BE2C (cell line): ENCODE measurements around the gene OR7G1. TPM values are rescaled to one million over a fixed set of nuclear protein-coding genes. Genes with fewer than 3 reads are reported as not detected.

ENCODE experiments used
- DNase-seq: peaks from one replicate; pipeline ENCODE4 v3.0.0-alpha.2; 2020
- H3K27me3 ChIP-seq: fragments of 250-450 bp; sonication (Bioruptor Pico); 2 replicates; pipeline ENCODE4 v1.5.1; 2020; ENCODE audit warnings: mild to moderate bottlenecking
- H3K36me3 ChIP-seq: fragments of 250-450 bp; sonication (Bioruptor Pico); 2 replicates; pipeline ENCODE4 v1.5.1; 2020; ENCODE audit warnings: mild to moderate bottlenecking
- H3K4me1 ChIP-seq: fragments of 250-450 bp; sonication (Bioruptor Pico); 2 replicates; pipeline ENCODE4 v1.5.1; 2020
- H3K4me3 ChIP-seq: 2 replicates; pipeline ENCODE4 v1.5.1; 2011; ENCODE audit warnings: low read depth, low read length
- H3K9me3 ChIP-seq: fragments of 250-450 bp; sonication (Bioruptor Pico); 2 replicates; pipeline ENCODE4 v1.5.1; 2020
- CTCF ChIP-seq: IDR thresholded peaks from 2 replicates; pipeline ENCODE4 v1.5.1; 2012; ENCODE audit warnings: mild to moderate bottlenecking, low read depth, low read length
- polyA plus RNA-seq: library from polyadenylated mRNA; unstranded; fragments of >200 nt; gene quantifications from one replicate; pipeline ENCODE4 v1.2.1, GENCODE V29; 2012; ENCODE audit warnings: low read depth, missing spikeins; ENCODE audit not compliant: insufficient read length, insufficient read depth

The OR7G1 gene
- not detected for polyA plus RNA-seq

DNA sequence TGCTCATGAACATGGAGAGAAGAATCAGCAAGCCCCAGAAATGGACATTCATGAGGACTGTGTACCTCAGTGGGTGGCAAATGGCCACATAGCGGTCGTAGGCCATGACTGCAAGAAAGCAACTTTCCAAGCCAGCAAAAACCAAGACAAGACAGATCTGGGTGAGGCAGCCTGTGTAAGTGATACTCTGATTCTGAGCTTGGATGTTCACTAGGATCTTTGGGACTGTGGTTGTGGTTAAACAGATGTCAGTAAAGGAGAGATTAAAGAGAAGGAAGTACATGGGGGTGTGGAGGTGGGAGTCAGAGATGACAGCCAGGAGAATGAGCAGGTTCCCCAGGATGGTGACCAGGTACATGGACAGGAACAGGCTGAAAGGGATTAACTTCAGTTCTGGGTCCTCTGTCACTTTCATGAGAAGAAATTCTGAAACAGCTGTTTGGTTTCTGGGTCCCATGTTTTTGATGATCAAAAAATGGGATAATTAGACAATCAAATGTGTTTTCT, at the start of gene OR7G1:
OR7G1 (minus strand) TSS at position 457 of the 507 bp plus-strand sequence; CDS start at position 457, 0 bp downstream.
- Histone ChIP-seq H3K36me3 (no peaks in the 10 kb centered on the region), H3K9me3 (no peaks in the 10 kb centered on the region), H3K27me3 (peaks cover 4% of the 10 kb centered on the region), H3K4me1 (no peaks in the 10 kb centered on the region), H3K4me3 (no peak within 1 kb of the TSS)
- DNase-seq, result no peak
- no peak for TF ChIP-seq CTCF

GRCh38 chr19:9165261-9165660, 49.7 kb upstream of the OR7G1 start:
- H3K36me3 ChIP-seq, result peaks cover 44% of the 10 kb centered on the region

DNA sequence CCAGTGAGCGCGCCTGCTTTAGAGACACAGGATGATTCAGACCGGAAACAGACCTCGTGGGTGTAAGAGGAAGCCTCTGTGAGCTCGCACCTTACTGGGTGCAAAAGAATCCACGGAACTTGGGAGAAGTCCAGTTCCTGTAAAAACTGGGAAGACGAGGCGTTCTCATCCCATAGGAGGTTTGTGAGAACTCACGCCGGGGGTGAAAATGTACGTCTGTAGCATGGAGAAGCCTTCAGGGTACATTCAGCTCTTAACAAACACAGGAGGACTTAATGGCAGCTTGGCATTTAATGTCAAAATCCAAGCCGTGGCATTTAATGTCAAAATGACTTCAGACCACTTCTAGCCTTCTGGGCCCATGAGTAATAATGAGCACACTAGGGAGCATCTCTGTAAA, 45.9 kb upstream of the OR7G1 start:
- H3K27me3 ChIP-seq, result no peaks in the 10 kb centered on the region
- no peaks in the 10 kb centered on the region for H3K9me3 ChIP-seq
- peaks cover 78% of the 10 kb centered on the region for H3K36me3 ChIP-seq
- no peak for DNase-seq
- no peaks in the 10 kb centered on the region for H3K4me1 ChIP-seq
- no peak overlapping the region for H3K4me3 ChIP-seq
- no peak for TF ChIP-seq CTCF

More at GRCh38 chr19:9165261-9165660, 49.7 kb upstream of the OR7G1 start:
- H3K4me3 ChIP-seq, result no peak overlapping the region
- H3K4me1 ChIP-seq, result no peaks in the 10 kb centered on the region
- TF ChIP-seq CTCF, result no peak
- no peaks in the 10 kb centered on the region for H3K9me3 ChIP-seq
- no peak for DNase-seq
- no peaks in the 10 kb centered on the region for H3K27me3 ChIP-seq

DNA sequence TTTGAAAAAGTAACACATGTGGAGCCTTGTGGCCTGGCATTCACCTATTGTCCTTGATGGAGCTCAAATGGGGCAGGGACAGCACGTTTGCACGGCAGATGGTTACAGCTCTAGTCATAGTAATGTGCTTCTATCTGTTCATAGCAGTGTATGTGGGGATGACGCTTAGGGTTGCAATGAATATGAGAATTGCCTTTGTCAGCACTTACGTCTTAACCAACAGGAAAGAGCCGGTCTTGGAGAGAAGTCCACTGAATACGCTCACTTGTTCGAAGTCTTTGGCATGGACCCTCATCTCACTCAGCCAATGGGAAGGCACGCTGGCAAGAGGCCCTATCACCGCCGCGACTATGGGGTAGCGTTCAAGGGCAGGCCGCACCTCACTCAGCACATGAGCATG, 44.3 kb upstream of the OR7G1 start:
- TF ChIP-seq CTCF, result no peak
- Histone ChIP-seq H3K4me3 (no peak overlapping the region), H3K27me3 (no peaks in the 10 kb centered on the region), H3K4me1 (no peaks in the 10 kb centered on the region), H3K9me3 (no peaks in the 10 kb centered on the region), H3K36me3 (peaks cover 89% of the 10 kb centered on the region)
- DNase-seq, result no peak

GRCh38 chr19:9156304-9156703, 40.7 kb upstream of the OR7G1 start:
- DNase-seq, result no peak
- peaks cover 65% of the 10 kb centered on the region for H3K36me3 ChIP-seq
- H3K4me3 ChIP-seq, result no peak overlapping the region
- TF ChIP-seq CTCF, result no peak
- H3K9me3 ChIP-seq, result 0 out of 2 replicates have a peak, but pooled peaks cover 1% of the 10 kb centered on the region
- no peaks in the 10 kb centered on the region for H3K27me3 ChIP-seq
- no peaks in the 10 kb centered on the region for H3K4me1 ChIP-seq

DNA sequence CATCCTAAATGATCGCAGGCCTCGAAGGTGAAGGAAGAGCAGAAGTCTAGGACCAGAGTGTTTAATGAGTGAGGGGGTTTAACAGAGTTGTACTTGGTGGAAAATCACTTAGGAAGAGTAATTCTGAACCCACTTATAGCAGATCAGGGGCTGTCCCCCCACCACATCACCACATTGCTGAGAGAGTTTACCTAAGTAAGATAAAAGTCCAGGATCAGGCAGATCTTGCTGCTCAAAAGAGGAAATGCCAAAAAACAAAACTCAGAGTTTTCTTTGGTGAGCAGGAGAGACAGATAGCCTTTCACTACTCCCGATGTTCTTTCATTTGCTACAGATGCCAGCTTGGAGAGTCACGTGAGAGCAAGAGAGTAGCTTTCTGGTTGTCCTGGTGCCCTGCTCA, 40.0 kb upstream of the OR7G1 start:
- no peak for TF ChIP-seq CTCF
- Histone ChIP-seq H3K36me3 (peaks cover 58% of the 10 kb centered on the region), H3K4me1 (no peaks in the 10 kb centered on the region), H3K4me3 (no peak overlapping the region), H3K27me3 (no peaks in the 10 kb centered on the region), H3K9me3 (0 out of 2 replicates have a peak, but pooled peaks cover 2% of the 10 kb centered on the region)
- no peak for DNase-seq
